ENCODE data around the gene OCA2.

The OCA2 gene

DNA sequence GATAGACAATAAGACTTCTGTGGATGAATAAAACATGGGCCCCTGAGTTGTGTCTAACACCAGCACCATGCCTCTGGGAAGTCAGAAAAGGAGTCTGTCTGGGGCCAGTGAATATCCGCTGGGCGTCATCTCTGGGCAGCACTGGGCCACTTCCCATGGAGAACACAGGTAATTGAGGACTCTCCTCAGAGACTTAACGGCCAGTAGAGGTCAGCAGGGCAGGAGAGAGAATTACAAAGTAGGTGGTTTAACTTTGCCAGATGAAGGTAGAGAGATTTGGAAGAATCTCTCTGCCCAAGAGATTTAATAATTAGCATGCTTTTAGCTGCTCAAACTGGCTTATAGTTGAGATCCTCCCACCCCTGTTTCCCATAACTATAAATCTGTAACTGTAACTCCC, 65.7 kb downstream of the OCA2 start:
- Histone ChIP-seq H3K9me3 (ENCODE audit: control insufficient read depth, low read length) (no peaks in the 10 kb centered on the region), H3K4me3 (ENCODE audit: extremely low read depth, insufficient read depth, low read length, poor library complexity, severe bottlenecking) (no peak overlapping the region), H3K27ac (ENCODE audit: low read depth, low read length, severe bottlenecking) (no peak overlapping the region), H3K4me1 (ENCODE audit: control insufficient read depth, insufficient read depth, low read length, poor library complexity, severe bottlenecking) (no peaks in the 10 kb centered on the region), H3K36me3 (ENCODE audit: control insufficient read depth, insufficient read depth, low read length) (no peaks in the 10 kb centered on the region)
- 84 to 88% methylated on average over 3 of the region's 3 CpGs for WGBS, 2 experiments (ENCODE audit: insufficient coverage in 2 of 2)

GRCh38 chr15:28030801-28031200, 68.3 kb downstream of the OCA2 start:
- no peak overlapping the region for H3K27ac ChIP-seq (ENCODE audit: low read depth, low read length, severe bottlenecking)
- H3K36me3 ChIP-seq (ENCODE audit: control insufficient read depth, insufficient read depth, low read length) = no peaks in the 10 kb centered on the region
- H3K4me3 ChIP-seq (ENCODE audit: extremely low read depth, insufficient read depth, low read length, poor library complexity, severe bottlenecking) = no peak overlapping the region
- H3K9me3 ChIP-seq (ENCODE audit: control insufficient read depth, low read length) = no peaks in the 10 kb centered on the region
- WGBS, 2 experiments (ENCODE audit: insufficient coverage in 2 of 2) = no CpG with 5 or more reads among the region's 2 CpGs
- no peaks in the 10 kb centered on the region for H3K4me1 ChIP-seq (ENCODE audit: control insufficient read depth, insufficient read depth, low read length, poor library complexity, severe bottlenecking)

DNA sequence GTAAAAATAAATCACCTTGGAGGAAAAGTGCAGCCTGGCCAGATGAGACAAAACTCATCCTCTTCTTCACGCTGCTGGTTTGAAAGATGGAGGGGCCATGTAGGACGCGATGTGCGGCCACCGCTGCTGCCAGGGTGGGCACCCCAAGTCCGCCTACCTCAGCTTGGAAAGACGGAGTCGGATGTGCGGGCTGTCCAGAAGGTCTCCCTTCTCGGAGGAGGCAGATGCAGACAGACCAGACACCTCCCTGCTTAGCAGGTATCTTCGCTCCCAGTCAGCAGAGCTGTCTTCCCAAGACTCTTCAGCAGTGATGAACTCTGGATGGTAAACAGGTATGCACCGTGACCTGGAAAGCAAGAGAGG, 71.4 kb downstream of the OCA2 start:
- no peaks in the 10 kb centered on the region for H3K9me3 ChIP-seq (ENCODE audit: control insufficient read depth, low read length)
- no peaks in the 10 kb centered on the region for H3K4me1 ChIP-seq (ENCODE audit: control insufficient read depth, insufficient read depth, low read length, poor library complexity, severe bottlenecking)
- no peaks in the 10 kb centered on the region for H3K36me3 ChIP-seq (ENCODE audit: control insufficient read depth, insufficient read depth, low read length)
- WGBS, 2 experiments (ENCODE audit: insufficient coverage in 2 of 2) = 88 to 99% methylated on average over 12 of the region's 12 CpGs
- H3K27ac ChIP-seq (ENCODE audit: low read depth, low read length, severe bottlenecking) = no peak overlapping the region
- no peak overlapping the region for H3K4me3 ChIP-seq (ENCODE audit: extremely low read depth, insufficient read depth, low read length, poor library complexity, severe bottlenecking)

GRCh38 chr15:28026764-28027713, 72.1 kb downstream of the OCA2 start:
- Histone ChIP-seq H3K27ac (ENCODE audit: low read depth, low read length, severe bottlenecking) (no peak overlapping the region), H3K9me3 (ENCODE audit: control insufficient read depth, low read length) (no peaks in the 10 kb centered on the region), H3K36me3 (ENCODE audit: control insufficient read depth, insufficient read depth, low read length) (no peaks in the 10 kb centered on the region), H3K4me1 (ENCODE audit: control insufficient read depth, insufficient read depth, low read length, poor library complexity, severe bottlenecking) (no peaks in the 10 kb centered on the region), H3K4me3 (ENCODE audit: extremely low read depth, insufficient read depth, low read length, poor library complexity, severe bottlenecking) (no peak overlapping the region)
- WGBS, 2 experiments (ENCODE audit: insufficient coverage in 2 of 2) = 95% methylated on average over 38 to 40 of the region's 45 CpGs

DNA sequence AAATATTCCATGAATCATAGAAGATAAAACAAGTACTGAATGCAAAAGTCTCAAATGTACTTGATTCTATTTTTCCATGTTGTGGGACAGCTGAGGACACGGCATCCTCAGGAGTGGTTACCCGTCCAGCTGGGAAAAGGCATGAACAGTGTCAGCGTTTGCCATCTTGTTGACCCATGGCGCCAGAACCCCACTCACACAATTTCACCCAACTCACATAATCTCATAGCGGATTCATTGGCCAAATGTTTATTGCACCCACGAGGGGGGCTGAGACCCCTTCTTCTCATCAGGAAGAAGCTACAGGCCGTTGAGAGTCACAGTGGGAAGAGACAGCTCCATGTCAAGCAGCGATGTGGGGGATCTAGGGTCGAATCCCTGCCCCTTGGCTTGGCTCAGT, 72.9 kb downstream of the OCA2 start:
- H3K9me3 ChIP-seq (ENCODE audit: control insufficient read depth, low read length) = no peaks in the 10 kb centered on the region
- no peak overlapping the region for H3K27ac ChIP-seq (ENCODE audit: low read depth, low read length, severe bottlenecking)
- H3K4me3 ChIP-seq (ENCODE audit: extremely low read depth, insufficient read depth, low read length, poor library complexity, severe bottlenecking) = no peak overlapping the region
- H3K4me1 ChIP-seq (ENCODE audit: control insufficient read depth, insufficient read depth, low read length, poor library complexity, severe bottlenecking) = no peaks in the 10 kb centered on the region
- H3K36me3 ChIP-seq (ENCODE audit: control insufficient read depth, insufficient read depth, low read length) = no peaks in the 10 kb centered on the region
- WGBS, 2 experiments (ENCODE audit: insufficient coverage in 2 of 2) = 86 to 95% methylated on average over 9 of the region's 9 CpGs

- no peaks in the 10 kb centered on the region for H3K4me1 ChIP-seq (ENCODE audit: control insufficient read depth, insufficient read depth, low read length, poor library complexity, severe bottlenecking)
- no peaks in the 10 kb centered on the region for H3K9me3 ChIP-seq (ENCODE audit: control insufficient read depth, low read length)
- WGBS, 2 experiments (ENCODE audit: insufficient coverage in 2 of 2) = 77 to 79% methylated on average over 1 to 4 of the region's 7 CpGs
- H3K4me3 ChIP-seq (ENCODE audit: extremely low read depth, insufficient read depth, low read length, poor library complexity, severe bottlenecking) = no peak overlapping the region
- H3K36me3 ChIP-seq (ENCODE audit: control insufficient read depth, insufficient read depth, low read length) = no peaks in the 10 kb centered on the region
- H3K27ac ChIP-seq (ENCODE audit: low read depth, low read length, severe bottlenecking) = no peak overlapping the region
Measured at GRCh38 chr15:28025413-28025812, 73.7 kb downstream of the OCA2 start.

DNA sequence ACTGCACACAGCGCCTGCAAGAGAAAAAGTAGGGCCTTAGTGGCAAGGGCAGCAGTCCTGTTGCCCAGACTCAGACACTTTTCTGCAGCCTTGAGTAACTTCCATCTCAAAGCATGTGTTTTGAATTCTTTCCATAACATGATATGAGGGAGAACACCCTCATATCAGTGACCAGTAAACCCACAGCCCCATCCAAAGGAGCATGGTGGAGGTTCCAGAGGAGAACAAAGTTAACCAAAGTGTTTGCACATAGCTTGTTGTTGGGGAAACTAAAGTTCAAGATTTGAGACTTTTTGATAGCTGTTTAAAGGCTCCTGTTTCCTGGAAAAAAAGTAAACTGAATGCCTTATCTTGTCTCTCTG, 74.2 kb downstream of the OCA2 start:
- Histone ChIP-seq H3K9me3 (ENCODE audit: control insufficient read depth, low read length) (no peaks in the 10 kb centered on the region), H3K4me1 (ENCODE audit: control insufficient read depth, insufficient read depth, low read length, poor library complexity, severe bottlenecking) (no peaks in the 10 kb centered on the region), H3K27ac (ENCODE audit: low read depth, low read length, severe bottlenecking) (no peak overlapping the region), H3K36me3 (ENCODE audit: control insufficient read depth, insufficient read depth, low read length) (no peaks in the 10 kb centered on the region), H3K4me3 (ENCODE audit: extremely low read depth, insufficient read depth, low read length, poor library complexity, severe bottlenecking) (no peak overlapping the region)
- no CpG with 5 or more reads among the region's 1 CpG for WGBS, 2 experiments (ENCODE audit: insufficient coverage in 2 of 2)

DNA sequence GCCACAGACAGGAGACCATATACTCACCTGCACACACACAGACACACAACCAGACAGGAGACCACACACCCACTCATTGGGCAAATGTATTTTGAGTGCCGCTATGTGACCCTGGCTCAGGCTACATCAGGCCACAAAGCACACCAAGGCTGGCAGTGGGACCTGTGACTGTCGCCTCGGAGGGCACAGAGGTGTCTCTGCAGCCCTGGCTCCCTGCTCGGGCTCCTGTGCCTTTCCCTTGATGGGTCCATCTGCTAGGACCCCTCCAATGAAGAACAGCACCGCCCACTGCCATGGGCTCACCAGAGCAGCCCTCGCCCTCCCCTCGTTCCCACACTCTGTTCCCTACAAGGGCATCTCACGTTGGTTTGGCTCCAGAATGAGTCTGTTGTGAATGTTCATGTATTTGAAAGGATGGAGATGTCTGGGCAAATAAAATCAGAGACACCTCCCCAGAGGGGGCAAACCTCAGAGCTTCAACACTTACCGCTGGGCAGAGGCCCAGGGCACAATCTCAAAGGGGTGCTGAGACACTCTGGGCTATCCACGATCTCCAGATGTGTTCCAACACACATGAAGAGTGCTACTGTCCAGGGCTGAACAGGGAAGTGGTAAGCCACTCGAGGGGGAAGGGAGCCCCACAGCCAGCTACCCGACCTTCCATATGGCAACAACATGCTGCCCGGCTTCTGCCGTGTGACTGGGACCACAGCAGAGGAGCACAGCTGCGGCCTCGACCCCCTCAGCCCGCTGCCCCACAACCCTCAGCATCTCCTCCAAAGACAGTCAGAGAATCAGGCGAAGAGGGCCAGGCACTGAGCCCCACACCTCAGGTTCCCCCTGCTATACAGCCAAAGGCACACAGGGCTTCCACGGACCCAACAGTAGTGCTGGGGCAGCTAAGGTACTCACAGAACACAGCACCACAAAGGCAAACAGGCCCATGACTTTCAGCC, 74.9 kb downstream of the OCA2 start:
- Histone ChIP-seq H3K36me3 (ENCODE audit: control insufficient read depth, insufficient read depth, low read length) (no peaks in the 10 kb centered on the region), H3K4me3 (ENCODE audit: extremely low read depth, insufficient read depth, low read length, poor library complexity, severe bottlenecking) (no peak overlapping the region), H3K9me3 (ENCODE audit: control insufficient read depth, low read length) (no peaks in the 10 kb centered on the region), H3K27ac (ENCODE audit: low read depth, low read length, severe bottlenecking) (no peak overlapping the region), H3K4me1 (ENCODE audit: control insufficient read depth, insufficient read depth, low read length, poor library complexity, severe bottlenecking) (no peaks in the 10 kb centered on the region)
- WGBS, 2 experiments (ENCODE audit: insufficient coverage in 2 of 2) = 87 to 90% methylated on average over 14 of the region's 19 CpGs

DNA sequence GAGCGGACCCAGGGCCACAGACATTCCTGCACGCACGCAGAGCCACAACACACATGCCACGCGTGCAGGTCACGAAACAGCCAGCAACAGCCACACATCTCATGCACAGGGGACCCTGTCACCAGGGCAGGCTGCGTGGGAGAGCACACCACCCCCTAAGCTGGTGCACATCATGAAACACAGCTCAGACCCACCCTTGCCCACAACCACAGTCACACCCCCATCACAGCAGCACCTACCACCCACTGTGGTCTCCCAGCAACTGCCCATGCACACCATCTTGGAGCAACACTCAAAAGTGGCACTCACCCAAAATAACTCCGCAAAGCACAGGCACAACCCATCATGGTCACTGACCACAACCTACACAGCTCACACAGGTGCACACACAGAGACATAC, 75.7 kb downstream of the OCA2 start:
- Histone ChIP-seq H3K4me3 (ENCODE audit: extremely low read depth, insufficient read depth, low read length, poor library complexity, severe bottlenecking) (no peak overlapping the region), H3K27ac (ENCODE audit: low read depth, low read length, severe bottlenecking) (no peak overlapping the region), H3K9me3 (ENCODE audit: control insufficient read depth, low read length) (no peaks in the 10 kb centered on the region), H3K36me3 (ENCODE audit: control insufficient read depth, insufficient read depth, low read length) (no peaks in the 10 kb centered on the region), H3K4me1 (ENCODE audit: control insufficient read depth, insufficient read depth, low read length, poor library complexity, severe bottlenecking) (no peaks in the 10 kb centered on the region)
- WGBS, 2 experiments (ENCODE audit: insufficient coverage in 2 of 2) = 87 to 96% methylated on average over 7 to 8 of the region's 8 CpGs

DNA sequence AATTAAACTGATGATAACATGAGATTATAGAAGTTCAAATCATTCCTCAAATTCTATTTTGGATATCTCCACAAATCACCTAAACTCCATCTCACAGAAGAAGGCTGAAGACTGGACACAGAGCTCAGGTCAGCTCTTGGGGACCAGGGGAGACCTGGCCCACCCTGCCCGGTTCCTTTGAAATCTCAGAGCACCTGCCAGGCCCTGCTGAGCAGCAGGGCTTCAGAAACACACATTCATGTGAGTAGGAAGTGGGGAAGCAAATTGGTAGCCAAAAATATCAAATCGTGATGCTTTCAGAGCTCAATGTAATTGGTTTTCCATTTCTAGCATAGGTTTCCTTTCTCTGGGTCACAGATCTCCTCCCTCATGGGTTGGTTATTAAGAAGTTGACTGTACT, 76.2 kb downstream of the OCA2 start:
- no peak overlapping the region for H3K4me3 ChIP-seq (ENCODE audit: extremely low read depth, insufficient read depth, low read length, poor library complexity, severe bottlenecking)
- WGBS, 2 experiments (ENCODE audit: insufficient coverage in 2 of 2) = 90 to 100% methylated on average over 2 of the region's 2 CpGs
- no peaks in the 10 kb centered on the region for H3K4me1 ChIP-seq (ENCODE audit: control insufficient read depth, insufficient read depth, low read length, poor library complexity, severe bottlenecking)

More for the DNA sequence above, 76.2 kb downstream of the OCA2 start:
- H3K36me3 ChIP-seq (ENCODE audit: control insufficient read depth, insufficient read depth, low read length) = no peaks in the 10 kb centered on the region
- no peaks in the 10 kb centered on the region for H3K9me3 ChIP-seq (ENCODE audit: control insufficient read depth, low read length)
- H3K27ac ChIP-seq (ENCODE audit: low read depth, low read length, severe bottlenecking) = no peak overlapping the region

Data from mesodermal cell (in vitro differentiated cells).